HepG2 (cell line): ENCODE data around the gene PNKD. TPM values are rescaled to one million over a fixed set of nuclear protein-coding genes. Genes with fewer than 3 reads are reported as not detected.

Experiments
- ADNP ChIP-seq: sonication (generic); formaldehyde crosslinking; IDR thresholded peaks from 2 replicates; pipeline ENCODE4 v1.4.0; 2020; ENCODE audit warnings: missing genetic modification reagents
- ATF7-NPFF ChIP-seq: sonication (generic); formaldehyde crosslinking; IDR thresholded peaks from 2 replicates; pipeline ENCODE4 v1.8.1; 2023; ENCODE audit warnings: mild to moderate bottlenecking, low read depth, missing genetic modification reagents, moderate library complexity
- GATAD1 ChIP-seq: IDR thresholded peaks from 2 replicates; pipeline ENCODE4 v1.6.1; 2016; ENCODE audit warnings: missing genetic modification reagents, missing compliant biosample characterization
- NFRKB ChIP-seq: fragments of 450-650 bp; IDR thresholded peaks from 2 replicates; pipeline ENCODE4 v1.6.1; 2017
- NR2F2 ChIP-seq: IDR thresholded peaks from 2 replicates; pipeline ENCODE4 v1.6.1; 2012; ENCODE audit warnings: low read depth, inconsistent platforms, borderline replicate concordance
- RCOR2 ChIP-seq: IDR thresholded peaks from 2 replicates; pipeline ENCODE4 v1.6.1; 2016; ENCODE audit warnings: missing biosample characterization, missing genetic modification reagents
- SAP130 ChIP-seq: IDR thresholded peaks from 2 replicates; pipeline ENCODE4 v1.6.1; 2016; ENCODE audit warnings: low read depth
- TAF1 ChIP-seq: sonication (generic); formaldehyde crosslinking; IDR thresholded peaks from 2 replicates; pipeline ENCODE4 v1.4.0; 2020; ENCODE audit warnings: missing genetic modification reagents
- TOE1 ChIP-seq: sonication (generic); formaldehyde crosslinking; IDR thresholded peaks from 2 replicates; pipeline ENCODE4 v1.4.0; 2020; ENCODE audit warnings: mild to moderate bottlenecking, missing genetic modification reagents
- ZNF10 ChIP-seq: sonication (generic); formaldehyde crosslinking; IDR thresholded peaks from 2 replicates; pipeline ENCODE4 v1.4.0; 2020; ENCODE audit warnings: mild to moderate bottlenecking, low read depth, missing genetic modification reagents, borderline replicate concordance
- ZNF550 ChIP-seq: sonication (generic); formaldehyde crosslinking; IDR thresholded peaks from 2 replicates; pipeline ENCODE4 v1.4.0; 2020; ENCODE audit warnings: mild to moderate bottlenecking, missing genetic modification reagents, borderline replicate concordance
- ZNF577 ChIP-seq: sonication (generic); formaldehyde crosslinking; IDR thresholded peaks from 2 replicates; pipeline ENCODE4 v1.4.0; 2020; ENCODE audit warnings: mild to moderate bottlenecking, low read depth, missing genetic modification reagents, borderline replicate concordance
- ZNF598 ChIP-seq: sonication (generic); formaldehyde crosslinking; IDR thresholded peaks from 2 replicates; pipeline ENCODE4 v1.5.1; 2020; ENCODE audit warnings: mild to moderate bottlenecking, missing genetic modification reagents, borderline replicate concordance
- polyA plus RNA-seq, 8 experiments: library from polyadenylated mRNA; depleted of rRNA in 3 of 8; stranded (reverse) in 7 of 8; unstranded in 1 of 8; fragments of >200 nt; fragmentation: Illumina TruSeq in 4 of 8; extraction: Trizol in 4 of 8; gene quantifications; 2 replicates each; pipeline versions ENCODE4 v1.2.1 to v1.2.3, GENCODE V29; 2011 to 2016; ENCODE audit warnings: low read depth in 4 of 8, missing spikeins in 1 of 8, mixed read lengths in 1 of 8; ENCODE audit not compliant: insufficient read depth in 1 of 8
- total RNA-seq, 5 experiments: library from RNA; depleted of rRNA; stranded (reverse); fragments of >200 nt; fragmentation: Illumina TruSeq; extraction: Trizol; gene quantifications; 2 replicates each; pipeline ENCODE4 v1.2.3, GENCODE V29; 2016; ENCODE audit warnings: low read depth in 1 of 5
- TF ChIP-seq, protein P1 (sequence below): IDR thresholded peaks from 2 replicates; pipeline ENCODE4 v1.6.1; 2016
- TF ChIP-seq, protein P2 (sequence below): sonication (generic); formaldehyde crosslinking; IDR thresholded peaks from 2 replicates; pipeline ENCODE4 v1.5.0; 2020; ENCODE audit warnings: mild to moderate bottlenecking, missing genetic modification reagents, borderline replicate concordance
- TF ChIP-seq, protein P3 (sequence below): sonication (generic); formaldehyde crosslinking; IDR thresholded peaks from one replicate; pipeline ENCODE4 v1.5.1; 2020; ENCODE audit warnings: mild to moderate bottlenecking, missing genetic modification reagents; ENCODE audit errors: not compliant biosample characterization

Gene PNKD
- total and polyA plus RNA-seq, 2 of the 13 experiments (the other 11 are each of a cell fraction or from before 2014, with no cell fraction given): 55.9 to 80.4 TPM

DNA sequence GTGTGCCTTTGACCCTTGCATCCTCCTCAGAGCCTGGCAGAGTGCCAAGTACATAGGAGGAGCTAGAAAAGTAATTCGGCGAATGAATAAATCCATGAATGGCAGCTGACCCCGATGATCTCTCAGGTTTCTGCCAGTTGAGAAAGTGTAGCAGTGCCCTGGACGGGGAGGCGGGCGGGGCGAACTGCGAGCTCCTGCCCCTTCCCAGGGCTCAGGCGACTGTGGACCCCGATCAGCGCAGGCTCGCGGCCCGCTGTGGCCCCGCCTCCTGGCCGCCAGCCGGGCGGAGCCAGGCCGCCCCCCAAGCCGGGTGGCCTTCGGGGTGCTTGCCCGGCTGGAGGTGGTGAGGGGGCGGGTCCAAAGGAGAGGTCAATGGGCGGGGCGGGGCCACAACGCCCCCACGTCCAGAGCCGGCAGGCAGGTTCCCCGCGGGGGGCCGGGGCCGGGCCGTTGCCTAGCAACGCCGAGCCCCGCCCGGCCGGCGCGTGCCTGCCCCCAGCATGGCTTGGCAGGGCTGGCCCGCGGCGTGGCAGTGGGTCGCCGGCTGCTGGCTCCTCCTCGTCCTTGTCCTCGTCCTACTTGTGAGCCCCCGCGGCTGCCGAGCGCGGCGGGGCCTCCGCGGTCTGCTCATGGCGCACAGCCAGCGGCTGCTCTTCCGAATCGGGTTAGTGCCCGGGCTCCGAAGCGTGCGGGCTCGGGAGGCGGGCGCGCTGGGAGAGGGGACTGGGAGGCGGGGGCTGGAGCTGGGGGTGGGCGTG lies 52.6 kb downstream of the PNKD start (continued):
- TF ChIP-seq ZNF10: no peak
- TF ChIP-seq, protein P1, sequence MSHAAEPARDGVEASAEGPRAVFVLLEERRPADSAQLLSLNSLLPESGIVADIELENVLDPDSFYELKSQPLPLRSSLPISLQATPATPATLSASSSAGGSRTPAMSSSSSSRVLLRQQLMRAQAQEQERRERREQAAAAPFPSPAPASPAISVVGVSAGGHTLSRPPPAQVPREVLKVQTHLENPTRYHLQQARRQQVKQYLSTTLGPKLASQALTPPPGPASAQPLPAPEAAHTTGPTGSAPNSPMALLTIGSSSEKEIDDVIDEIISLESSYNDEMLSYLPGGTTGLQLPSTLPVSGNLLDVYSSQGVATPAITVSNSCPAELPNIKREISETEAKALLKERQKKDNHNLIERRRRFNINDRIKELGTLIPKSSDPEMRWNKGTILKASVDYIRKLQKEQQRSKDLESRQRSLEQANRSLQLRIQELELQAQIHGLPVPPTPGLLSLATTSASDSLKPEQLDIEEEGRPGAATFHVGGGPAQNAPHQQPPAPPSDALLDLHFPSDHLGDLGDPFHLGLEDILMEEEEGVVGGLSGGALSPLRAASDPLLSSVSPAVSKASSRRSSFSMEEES: no peak
- TF ChIP-seq, protein P2, sequence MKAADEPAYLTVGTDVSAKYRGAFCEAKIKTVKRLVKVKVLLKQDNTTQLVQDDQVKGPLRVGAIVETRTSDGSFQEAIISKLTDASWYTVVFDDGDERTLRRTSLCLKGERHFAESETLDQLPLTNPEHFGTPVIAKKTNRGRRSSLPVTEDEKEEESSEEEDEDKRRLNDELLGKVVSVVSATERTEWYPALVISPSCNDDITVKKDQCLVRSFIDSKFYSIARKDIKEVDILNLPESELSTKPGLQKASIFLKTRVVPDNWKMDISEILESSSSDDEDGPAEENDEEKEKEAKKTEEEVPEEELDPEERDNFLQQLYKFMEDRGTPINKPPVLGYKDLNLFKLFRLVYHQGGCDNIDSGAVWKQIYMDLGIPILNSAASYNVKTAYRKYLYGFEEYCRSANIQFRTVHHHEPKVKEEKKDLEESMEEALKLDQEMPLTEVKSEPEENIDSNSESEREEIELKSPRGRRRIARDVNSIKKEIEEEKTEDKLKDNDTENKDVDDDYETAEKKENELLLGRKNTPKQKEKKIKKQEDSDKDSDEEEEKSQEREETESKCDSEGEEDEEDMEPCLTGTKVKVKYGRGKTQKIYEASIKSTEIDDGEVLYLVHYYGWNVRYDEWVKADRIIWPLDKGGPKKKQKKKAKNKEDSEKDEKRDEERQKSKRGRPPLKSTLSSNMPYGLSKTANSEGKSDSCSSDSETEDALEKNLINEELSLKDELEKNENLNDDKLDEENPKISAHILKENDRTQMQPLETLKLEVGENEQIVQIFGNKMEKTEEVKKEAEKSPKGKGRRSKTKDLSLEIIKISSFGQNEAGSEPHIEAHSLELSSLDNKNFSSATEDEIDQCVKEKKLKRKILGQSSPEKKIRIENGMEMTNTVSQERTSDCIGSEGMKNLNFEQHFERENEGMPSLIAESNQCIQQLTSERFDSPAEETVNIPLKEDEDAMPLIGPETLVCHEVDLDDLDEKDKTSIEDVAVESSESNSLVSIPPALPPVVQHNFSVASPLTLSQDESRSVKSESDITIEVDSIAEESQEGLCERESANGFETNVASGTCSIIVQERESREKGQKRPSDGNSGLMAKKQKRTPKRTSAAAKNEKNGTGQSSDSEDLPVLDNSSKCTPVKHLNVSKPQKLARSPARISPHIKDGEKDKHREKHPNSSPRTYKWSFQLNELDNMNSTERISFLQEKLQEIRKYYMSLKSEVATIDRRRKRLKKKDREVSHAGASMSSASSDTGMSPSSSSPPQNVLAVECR (CRISPR knock-in tag): peak; percentile 89
- no peak for TF ChIP-seq ZNF577 (CRISPR knock-in tag)
- peak; percentile 71 for TF ChIP-seq SAP130 (CRISPR knock-in tag)
- TF ChIP-seq GATAD1 (CRISPR knock-in tag): peak; percentile 24; the same call in 1 of the 2 replicates
- peak; percentile 16 for TF ChIP-seq ATF7-NPFF
- TF ChIP-seq TAF1 (CRISPR knock-in tag): peak; percentile 90
- TF ChIP-seq TOE1 (CRISPR knock-in tag): no peak; the same call in 1 of the 2 replicates
- TF ChIP-seq ZNF598 (CRISPR knock-in tag): no peak
- no peak for TF ChIP-seq ADNP (CRISPR knock-in tag)
- TF ChIP-seq, protein P3, sequence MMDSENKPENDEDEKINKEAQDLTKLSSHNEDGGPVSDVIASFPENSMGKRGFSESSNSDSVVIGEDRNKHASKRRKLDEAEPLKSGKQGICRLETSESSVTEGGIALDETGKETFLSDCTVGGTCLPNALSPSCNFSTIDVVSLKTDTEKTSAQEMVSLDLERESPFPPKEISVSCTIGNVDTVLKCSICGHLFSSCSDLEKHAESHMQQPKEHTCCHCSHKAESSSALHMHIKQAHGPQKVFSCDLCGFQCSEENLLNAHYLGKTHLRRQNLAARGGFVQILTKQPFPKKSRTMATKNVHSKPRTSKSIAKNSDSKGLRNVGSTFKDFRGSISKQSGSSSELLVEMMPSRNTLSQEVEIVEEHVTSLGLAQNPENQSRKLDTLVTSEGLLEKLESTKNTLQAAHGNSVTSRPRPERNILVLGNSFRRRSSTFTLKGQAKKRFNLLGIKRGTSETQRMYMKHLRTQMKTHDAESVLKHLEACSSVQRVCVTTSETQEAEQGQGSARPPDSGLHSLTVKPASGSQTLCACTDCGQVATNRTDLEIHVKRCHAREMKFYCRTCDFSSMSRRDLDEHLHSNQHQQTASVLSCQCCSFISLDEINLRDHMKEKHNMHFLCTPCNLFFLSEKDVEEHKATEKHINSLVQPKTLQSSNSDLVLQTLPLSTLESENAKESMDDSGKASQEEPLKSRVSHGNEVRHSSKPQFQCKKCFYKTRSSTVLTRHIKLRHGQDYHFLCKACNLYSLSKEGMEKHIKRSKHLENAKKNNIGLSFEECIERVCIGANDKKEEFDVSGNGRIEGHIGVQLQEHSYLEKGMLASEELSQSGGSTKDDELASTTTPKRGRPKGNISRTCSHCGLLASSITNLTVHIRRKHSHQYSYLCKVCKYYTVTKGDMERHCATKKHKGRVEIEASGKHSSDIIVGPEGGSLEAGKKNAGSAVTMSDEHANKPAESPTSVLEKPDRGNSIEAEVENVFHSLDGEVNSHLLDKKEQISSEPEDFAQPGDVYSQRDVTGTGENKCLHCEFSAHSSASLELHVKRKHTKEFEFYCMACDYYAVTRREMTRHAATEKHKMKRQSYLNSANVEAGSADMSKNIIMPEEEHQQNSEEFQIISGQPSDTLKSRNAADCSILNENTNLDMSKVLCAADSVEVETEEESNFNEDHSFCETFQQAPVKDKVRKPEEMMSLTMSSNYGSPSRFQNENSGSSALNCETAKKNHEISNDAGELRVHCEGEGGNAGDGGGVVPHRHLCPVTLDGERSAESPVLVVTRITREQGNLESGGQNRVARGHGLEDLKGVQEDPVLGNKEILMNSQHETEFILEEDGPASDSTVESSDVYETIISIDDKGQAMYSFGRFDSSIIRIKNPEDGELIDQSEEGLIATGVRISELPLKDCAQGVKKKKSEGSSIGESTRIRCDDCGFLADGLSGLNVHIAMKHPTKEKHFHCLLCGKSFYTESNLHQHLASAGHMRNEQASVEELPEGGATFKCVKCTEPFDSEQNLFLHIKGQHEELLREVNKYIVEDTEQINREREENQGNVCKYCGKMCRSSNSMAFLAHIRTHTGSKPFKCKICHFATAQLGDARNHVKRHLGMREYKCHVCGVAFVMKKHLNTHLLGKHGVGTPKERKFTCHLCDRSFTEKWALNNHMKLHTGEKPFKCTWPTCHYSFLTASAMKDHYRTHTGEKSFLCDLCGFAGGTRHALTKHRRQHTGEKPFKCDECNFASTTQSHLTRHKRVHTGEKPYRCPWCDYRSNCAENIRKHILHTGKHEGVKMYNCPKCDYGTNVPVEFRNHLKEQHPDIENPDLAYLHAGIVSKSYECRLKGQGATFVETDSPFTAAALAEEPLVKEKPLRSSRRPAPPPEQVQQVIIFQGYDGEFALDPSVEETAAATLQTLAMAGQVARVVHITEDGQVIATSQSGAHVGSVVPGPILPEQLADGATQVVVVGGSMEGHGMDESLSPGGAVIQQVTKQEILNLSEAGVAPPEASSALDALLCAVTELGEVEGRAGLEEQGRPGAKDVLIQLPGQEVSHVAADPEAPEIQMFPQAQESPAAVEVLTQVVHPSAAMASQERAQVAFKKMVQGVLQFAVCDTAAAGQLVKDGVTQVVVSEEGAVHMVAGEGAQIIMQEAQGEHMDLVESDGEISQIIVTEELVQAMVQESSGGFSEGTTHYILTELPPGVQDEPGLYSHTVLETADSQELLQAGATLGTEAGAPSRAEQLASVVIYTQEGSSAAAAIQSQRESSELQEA: no peak
- TF ChIP-seq NFRKB: no peak
- no peak for TF ChIP-seq RCOR2 (CRISPR knock-in tag)
- TF ChIP-seq NR2F2: peak; percentile 81
- TF ChIP-seq ZNF550 (CRISPR knock-in tag): no peak
